SH-SY5Y (cell line): ENCODE measurements around the gene SKOR1.

ENCODE experiments used
- GATA2 ChIP-seq: IDR thresholded peaks from 2 replicates; pipeline ENCODE4 v1.6.1; 2011; ENCODE audit warnings: mild to moderate bottlenecking, low read depth, low read length
- GATA3 ChIP-seq: IDR thresholded peaks from 2 replicates; pipeline ENCODE4 v1.6.1; 2011; ENCODE audit warnings: low read depth, mild to moderate bottlenecking, low read length, moderate library complexity

DNA sequence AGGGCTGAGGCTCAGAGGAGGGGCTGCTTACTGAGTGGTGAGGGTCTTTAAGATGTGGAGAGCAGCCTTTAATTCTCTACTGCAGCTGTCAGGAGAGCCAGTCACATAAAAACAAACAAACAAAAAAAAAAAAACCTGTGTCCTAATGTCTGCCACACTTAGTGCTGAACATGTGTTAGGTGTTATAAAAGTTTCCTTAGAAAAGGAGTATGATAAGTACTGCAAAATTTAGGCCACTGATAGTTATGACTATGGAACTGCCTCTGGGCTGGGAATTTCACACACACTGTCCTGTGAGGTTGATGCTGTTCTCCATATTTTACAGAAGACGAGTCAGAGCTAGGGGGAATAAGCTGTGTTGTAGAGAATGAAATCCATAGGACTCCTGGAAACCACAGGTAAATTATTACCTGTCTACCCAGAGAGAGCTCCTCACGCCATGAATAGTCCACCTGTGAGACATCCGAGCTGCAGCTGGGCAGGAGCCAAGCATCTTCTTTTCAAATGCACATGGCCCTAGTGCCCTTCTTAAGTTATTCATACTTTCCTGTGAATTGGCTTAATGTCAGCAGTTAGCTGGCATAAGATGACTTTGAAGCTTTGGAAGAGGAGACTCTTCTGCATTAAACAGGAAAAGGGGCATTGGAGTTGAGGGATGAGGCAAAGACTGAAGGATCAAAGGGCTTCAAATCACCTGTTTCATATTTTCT, 34.5 kb upstream of the SKOR1 start:
- no peak for TF ChIP-seq GATA3
- no peak for TF ChIP-seq GATA2
